ENCODE data around the gene SLC29A3.
A peak's percentile ranks its signal among the peaks of the same experiment; 100 is the strongest.
"Not testable (repeated sequence)": the region's sequence is repeated elsewhere in the genome, so short reads cannot be mapped to it uniquely, and the experiment has no call there.

The SLC29A3 gene

DNA sequence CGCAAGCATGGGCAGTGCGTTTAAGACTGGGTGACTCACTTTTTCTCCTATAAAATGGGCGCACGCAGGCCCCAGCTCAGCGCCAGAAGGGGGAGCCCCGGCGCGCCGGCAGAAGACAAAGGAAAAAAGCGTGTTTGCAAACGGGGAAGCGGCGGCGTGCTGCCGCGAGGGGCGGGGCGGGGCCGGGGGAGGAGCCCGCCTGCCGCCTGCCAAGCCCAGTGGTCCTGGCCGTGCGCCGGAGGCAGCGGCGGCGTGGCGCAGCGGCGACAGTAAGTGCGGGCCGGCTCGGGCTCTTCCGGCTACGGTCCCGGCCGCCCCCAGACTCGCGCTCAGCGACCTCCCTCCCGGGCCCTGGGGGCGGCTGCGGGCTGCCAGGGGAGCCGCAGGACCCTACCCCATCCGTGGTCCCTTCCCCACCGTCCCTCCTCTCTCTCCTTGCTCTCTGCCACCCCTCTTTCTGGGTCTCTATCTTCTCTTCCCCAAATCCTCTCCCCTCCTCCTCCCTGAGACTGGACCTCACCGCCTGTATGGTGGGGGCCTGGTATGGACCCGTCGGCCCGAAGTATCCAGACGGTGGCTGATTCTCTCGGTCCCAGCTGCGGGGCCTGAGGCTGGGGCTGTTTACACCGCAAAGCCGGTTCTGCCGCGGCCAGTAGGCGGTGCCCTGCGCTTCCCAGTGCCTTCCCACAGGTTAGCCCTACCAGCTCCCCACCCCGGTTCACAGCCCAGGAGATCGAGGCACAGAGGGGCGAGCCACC lies at the start of gene SLC29A3:
Gene SLC29A3 (plus strand): TSS at position 218 of the 758 bp plus-strand sequence. CDS start 51 bp downstream, at position 269.
- DNase-seq (ENCODE audit: low read depth), result peak; percentile 55

- no peak for DNase-seq (ENCODE audit: low read depth)
Observed at GRCh38 chr10:71269301-71270288, 49.5 kb upstream of the SLC29A3 start.

GRCh38 chr10:71270301-71271220 lies 48.5 kb upstream of the SLC29A3 start:
- DNase-seq (ENCODE audit: low read depth), result peak; percentile 70

GRCh38 chr10:71271662-71272055 lies 47.4 kb upstream of the SLC29A3 start:
- no peak for DNase-seq (ENCODE audit: low read depth)

- DNase-seq (ENCODE audit: low read depth), result peak; percentile 43
Observed at GRCh38 chr10:71272056-71272771, 46.8 kb upstream of the SLC29A3 start.

DNA sequence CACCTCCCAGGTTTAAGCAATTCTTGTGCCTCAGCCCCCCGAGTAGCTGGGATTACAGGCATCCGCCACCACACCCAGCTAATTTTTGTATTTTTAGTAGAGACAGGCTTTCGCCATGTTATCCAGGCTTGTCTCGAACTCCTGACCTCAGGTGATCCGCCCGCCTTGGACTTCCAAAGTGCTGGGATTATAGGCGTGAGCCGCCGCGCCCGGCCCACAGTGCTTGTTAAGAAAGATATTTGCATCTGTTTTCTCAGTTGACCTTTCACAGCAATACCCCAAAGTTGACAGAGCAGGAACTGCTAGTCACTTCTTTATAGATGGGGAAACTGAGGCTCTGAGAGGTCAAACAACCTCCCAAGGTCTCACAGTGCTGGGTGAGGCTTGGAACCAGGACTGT lies 46.1 kb upstream of the SLC29A3 start:
- DNase-seq (ENCODE audit: low read depth), result not testable (repeated sequence)

DNA sequence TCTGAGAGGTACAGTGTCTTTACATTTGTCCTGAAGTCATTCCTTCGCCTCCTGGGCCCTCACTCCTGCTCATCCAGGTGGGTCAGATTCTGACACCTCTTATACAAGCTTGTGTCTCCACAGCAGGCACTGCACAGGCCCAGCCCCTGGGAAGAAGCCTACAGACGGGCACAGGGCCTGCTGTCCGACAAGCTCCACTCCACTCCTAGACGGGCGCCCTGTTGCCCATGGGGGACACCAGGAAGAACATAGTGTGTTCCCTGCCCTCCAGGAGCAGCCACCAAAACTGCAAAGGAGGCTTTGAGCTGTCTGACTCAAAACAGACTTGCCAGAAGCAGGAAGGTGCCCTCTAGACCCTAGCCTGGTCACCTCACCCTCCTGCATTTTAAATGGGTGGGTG lies 45.6 kb upstream of the SLC29A3 start:
- DNase-seq (ENCODE audit: low read depth), result no peak

DNA sequence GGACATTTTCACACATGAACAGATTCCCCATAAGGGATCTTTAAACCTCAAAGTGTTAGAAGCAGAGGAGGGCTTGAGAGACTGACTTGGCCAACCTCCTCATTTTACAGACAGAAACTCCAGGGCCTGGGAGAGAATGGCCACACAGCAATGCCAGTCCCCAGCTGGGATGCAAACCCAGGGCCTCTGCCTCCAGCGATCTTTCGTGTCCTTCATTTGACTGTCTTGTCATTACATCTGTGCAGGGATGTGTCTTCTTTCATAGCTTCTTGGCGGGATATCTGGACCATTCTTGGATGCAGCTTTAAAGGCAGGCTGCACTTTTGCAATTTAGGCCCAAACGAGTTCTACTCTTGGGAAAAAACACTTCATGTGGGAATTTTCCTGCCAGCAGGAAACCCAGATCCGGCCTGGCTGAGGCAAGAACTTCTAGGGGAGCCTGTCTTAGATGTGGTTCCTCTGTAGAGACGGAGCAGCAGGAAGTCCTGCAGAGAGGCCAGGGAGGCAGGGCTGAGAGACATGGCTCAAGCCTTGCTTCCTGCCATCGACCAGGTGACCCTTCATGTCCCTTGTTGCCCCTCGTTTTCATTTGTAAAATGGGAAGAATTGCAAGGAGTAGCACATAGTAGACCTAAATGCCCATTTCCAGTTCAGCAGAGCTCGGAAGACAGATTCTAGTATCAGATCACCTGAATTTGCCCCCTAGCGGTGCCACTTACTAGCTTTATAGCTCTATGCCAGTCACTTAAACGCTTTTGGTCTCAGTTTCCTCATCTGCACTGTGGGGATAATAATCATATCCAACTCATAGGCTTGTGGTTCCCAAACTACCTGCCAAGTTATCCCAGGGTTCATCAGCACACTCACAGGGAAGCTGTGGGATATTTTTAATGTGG lies 43.9 kb upstream of the SLC29A3 start:
- no peak for DNase-seq (ENCODE audit: low read depth)

DNA sequence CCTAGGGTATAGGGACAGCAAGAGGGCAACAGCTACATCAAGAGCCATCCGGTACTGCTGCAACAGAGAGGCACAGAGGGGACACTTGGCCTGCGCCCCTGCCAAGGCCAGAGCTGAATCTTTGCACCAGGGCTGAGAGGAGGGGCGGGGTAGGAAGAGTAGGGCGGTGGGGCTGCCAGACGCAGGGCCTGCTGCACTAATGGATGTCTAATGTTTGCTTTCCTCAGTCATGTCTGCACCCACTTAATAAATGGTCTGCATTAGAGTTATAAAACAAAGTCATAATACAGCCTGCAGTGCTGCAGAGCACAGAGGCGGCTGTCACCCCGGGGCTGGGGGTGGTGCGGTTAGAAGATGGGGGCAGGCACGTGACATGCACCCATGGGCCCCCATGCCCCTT lies 42.2 kb upstream of the SLC29A3 start:
- DNase-seq (ENCODE audit: low read depth), result no peak

GRCh38 chr10:71277914-71278665 lies 41.0 kb upstream of the SLC29A3 start:
- DNase-seq (ENCODE audit: low read depth), result no peak

GRCh38 chr10:71278691-71279588 lies 40.1 kb upstream of the SLC29A3 start:
- DNase-seq (ENCODE audit: low read depth), result no peak

- DNase-seq (ENCODE audit: low read depth), result no peak
Observed at GRCh38 chr10:71279590-71280170, 39.4 kb upstream of the SLC29A3 start.

GRCh38 chr10:71280216-71280615 lies 38.8 kb upstream of the SLC29A3 start:
- DNase-seq (ENCODE audit: low read depth), result no peak

GRCh38 chr10:71280825-71281224 lies 38.2 kb upstream of the SLC29A3 start:
- DNase-seq (ENCODE audit: low read depth), result no peak

DNA sequence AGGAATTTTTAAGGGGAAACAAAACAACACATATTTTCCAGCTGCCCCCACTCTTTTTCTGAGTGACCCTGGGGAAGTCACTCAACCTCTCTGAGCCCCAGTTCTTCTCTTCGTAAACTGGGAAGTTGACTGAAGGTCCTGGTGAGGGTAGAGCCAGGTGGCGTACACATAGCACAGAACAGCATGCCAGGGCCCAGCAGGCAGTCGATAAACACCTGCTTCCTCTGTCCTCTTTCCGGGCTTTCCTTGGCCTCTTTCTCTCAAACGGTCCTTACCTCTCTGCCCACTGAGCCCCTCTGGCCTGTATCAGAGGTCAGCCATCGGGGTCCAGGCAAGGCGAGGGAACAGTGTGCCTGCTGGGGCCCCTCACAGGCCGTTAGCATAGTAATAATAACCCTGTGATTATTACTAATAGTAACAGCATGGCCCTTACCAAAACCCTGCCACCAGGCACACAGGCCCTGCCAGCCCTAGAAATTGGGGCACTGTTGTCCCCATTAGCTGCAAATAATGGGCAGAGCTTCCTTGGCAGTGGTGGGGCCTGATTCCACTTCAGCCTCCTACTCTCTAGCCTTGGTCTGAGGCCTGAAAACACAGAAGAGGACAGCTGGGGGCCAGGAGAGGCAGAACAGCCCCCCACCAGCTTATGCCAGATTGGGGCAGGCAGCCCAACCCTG lies 37.3 kb upstream of the SLC29A3 start:
- DNase-seq (ENCODE audit: low read depth), result no peak

- no peak for DNase-seq (ENCODE audit: low read depth)
Observed at GRCh38 chr10:71282323-71282680, 36.8 kb upstream of the SLC29A3 start.

DNA sequence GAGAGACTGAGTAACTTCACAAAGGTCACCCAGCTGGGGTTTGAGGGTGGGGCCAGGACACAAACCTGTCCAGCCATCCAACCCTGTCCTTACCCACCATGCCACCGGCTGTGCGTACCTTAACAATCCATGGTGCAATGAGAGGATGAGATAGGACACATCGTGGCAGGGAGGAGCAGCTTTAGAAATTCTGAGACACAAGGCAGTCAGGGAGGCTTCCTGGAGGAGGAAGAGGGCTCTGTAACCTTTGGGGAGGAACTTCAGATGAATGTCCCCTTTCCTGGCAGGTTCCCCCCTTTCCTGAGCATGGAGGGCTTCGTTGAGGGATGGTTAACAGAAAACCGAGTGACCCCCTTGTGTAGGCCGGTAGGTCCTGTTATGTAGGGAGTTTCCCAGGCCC lies 35.6 kb upstream of the SLC29A3 start:
- DNase-seq (ENCODE audit: low read depth), result no peak
